Motor neuron (in vitro differentiated cells): Measurements from ENCODE around the gene FOXA3. TPM values are rescaled to one million over a fixed set of nuclear protein-coding genes. Genes with fewer than 3 reads are reported as not detected.

Source experiments
- ATAC-seq, 8 experiments: fragments of 200-7000 bp; cut with Tn5 transposase; replicated peaks in 6 of 8; 2 replicates each; pipeline ENCODE4 v1.8.0; 2021; ENCODE audit warnings: mild to moderate bottlenecking in 8 of 8, moderate library complexity in 8 of 8
- H3K27ac ChIP-seq, 2 donors: fragments of 250-450 bp; sonication (Bioruptor Pico); 2 replicates each; pipeline ENCODE4 v1.9.0; 2021; ENCODE audit warnings: antibody characterized with exemption in 2 of 2, mild to moderate bottlenecking in 2 of 2, moderate library complexity in 1 of 2
- H3K4me1 ChIP-seq, 2 donors: fragments of 250-450 bp; sonication (Bioruptor Pico); replicated peaks in 1 of 2; 2 replicates each; pipeline ENCODE4 v1.6.1; 2021; ENCODE audit warnings: antibody characterized with exemption in 2 of 2, mild to moderate bottlenecking in 2 of 2, moderate library complexity in 1 of 2
- H3K4me3 ChIP-seq, 5 donors: fragments of 250-450 bp; sonication (Bioruptor Pico); 2 replicates each; pipeline ENCODE4 v1.9.0; 2021; ENCODE audit warnings: antibody characterized with exemption in 5 of 5, mild to moderate bottlenecking in 5 of 5, moderate library complexity in 4 of 5
- WGBS, 10 experiments: fragments of 450-650 bp; shearing (Covaris generic); methylation state at CpG; one replicate each; pipeline ENCODE4 v1.0.0; 2022; 5-methylcytosine and 5-hydroxymethylcytosine counted together
- in situ Hi-C, 9 experiments: fragments of 400-800 bp; cut with MboI; loops; one replicate each; pipeline ENCODE4 v1.15.0; 2021; ENCODE audit warnings: low sequenced_read_pairs in 9 of 9, low pct_unique_long_range_greater_than_20kb in 2 of 9; ENCODE audit not compliant: unreplicated experiment in 9 of 9
- total RNA-seq, 8 experiments: library from RNA; unstranded; fragments of 300-600 nt; gene quantifications; 2 replicates each; pipeline versions ENCODE4 v1.2.3 to v1.2.4, GENCODE V29; 2022

FOXA3 gene
- total RNA-seq, 8 experiments from 2014 or later = 0.13 to 0.84 (median 0.42) TPM; not detected in 2

DNA sequence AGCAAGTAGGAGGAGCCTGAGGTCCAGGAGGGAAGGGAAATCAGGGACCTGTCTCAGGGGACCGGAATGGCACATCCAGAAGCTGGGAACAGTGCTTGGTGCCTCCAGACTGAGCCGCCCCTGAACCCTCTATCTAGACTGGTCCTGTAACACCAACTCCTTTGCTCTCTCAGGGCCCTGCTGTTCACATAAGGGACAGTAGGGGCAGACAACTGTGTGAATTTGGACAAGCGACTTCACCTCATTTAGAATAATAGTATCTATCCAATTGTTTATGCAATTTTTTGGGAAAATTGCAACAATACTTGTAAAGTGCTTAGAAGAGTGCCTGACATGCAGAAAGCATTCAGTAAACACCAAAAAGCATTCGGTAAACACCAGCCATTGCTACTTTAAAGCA, 15.2 kb upstream of the FOXA3 start:
- in situ Hi-C loops = no loop called here
- Histone ChIP-seq H3K4me3 (no peak overlapping the region), H3K4me1 (peaks cover 0 to 4% of the 10 kb centered on the region in 2 donors), H3K27ac (no peak overlapping the region)
- 71 to 100% (median 85%) methylated on average over 1 to 3 of the region's 4 CpGs; no CpG with 5 or more reads in 4 of the 10 experiments for WGBS, 10 experiments
- peak in 3 of 8 experiments; percentile 20 to 40 (median 36) for ATAC-seq

DNA sequence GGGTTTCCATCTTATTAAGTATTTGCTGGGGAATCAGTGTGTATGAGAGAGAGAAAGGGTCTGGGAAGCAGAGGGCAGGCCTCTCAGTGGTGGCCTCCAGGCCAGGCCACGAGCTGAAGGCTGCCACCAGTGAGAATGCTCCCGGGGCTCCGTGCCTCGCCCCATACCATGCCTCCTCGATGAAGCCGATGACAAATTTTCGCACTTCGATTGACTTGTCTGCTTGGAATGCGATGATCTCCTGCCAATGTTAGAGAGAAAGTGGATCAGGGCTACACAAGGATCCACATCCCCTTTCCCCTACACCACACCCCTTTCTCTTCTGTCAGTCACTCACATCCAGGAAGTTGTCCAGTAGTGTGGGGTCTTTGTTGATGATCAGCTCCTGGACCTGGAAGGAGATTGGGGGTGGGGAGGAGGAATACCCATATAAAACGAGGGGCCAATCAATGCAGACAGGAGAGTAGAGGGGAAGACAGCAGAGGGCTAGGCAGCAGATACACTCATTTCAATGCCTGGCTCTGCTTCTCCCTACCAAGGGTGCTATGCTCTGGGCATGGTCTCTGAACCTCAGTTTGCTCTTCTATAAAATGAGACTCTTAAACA, 11.9 kb upstream of the FOXA3 start:
- H3K4me3 ChIP-seq = no peak overlapping the region
- WGBS, 10 experiments = 80 to 100% (median 92%) methylated on average over 1 to 9 of the region's 10 CpGs; no CpG with 5 or more reads in 5 of the 10 experiments
- in situ Hi-C loops = no loop called here
- no peak overlapping the region for H3K27ac ChIP-seq
- H3K4me1 ChIP-seq = peaks cover 0 to 4% of the 10 kb centered on the region in 2 donors
- ATAC-seq = no peak

DNA sequence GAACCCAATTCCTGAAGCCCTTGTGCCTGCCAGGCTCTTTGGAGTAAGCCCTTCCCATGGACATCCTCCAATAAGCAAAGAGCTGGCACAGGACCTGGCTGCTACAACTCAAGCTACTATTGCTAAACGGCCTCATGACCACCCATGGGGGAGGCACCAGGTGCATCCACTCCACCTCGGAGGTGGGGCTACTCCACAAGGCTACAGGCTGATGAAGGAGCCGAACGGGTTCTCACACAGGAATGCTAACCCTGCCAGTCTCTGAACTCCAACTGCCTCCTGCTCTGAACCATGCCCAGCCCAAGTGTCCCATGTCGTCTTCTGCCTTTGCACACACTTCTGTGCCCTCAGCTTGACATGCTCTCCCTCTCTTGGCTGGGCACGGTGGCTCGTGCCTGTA, 11.1 kb upstream of the FOXA3 start:
- WGBS, 10 experiments = 53 to 100% (median 95%) methylated on average over 2 to 5 of the region's 7 CpGs; no CpG with 5 or more reads in 5 of the 10 experiments

DNA sequence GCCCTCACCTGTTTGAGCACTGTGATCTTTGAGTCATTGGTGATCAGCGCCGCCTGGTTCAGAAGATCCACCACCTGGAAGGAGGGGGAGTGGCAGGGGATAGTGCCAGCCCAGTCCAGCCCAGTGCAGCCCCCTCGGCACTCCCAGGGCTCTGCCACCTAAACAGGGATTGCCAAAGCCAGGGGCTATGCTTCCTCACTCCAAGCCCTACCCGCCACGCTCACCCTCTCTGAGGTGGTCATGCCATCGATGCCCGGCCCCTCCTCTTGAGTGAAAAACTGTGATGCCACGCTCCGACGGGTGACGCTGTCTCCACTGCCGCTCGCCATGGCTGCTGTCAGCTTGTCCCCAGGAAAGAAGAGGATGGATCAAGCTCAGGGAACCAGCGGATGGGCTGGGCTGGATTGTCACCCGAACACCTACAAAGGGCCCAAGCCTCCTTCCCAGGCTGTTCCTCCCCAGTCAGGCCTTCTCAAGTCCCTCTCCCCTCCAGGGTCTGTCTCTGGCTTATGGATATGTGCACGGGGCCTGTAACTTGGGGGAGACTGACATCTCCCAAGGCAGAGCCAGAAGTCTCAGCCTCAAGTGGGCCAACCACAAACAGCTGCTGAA, 9.9 kb upstream of the FOXA3 start:
- Histone ChIP-seq H3K27ac (no peak overlapping the region), H3K4me3 (no peak overlapping the region), H3K4me1 (no peaks in the 10 kb centered on the region)
- WGBS, 10 experiments = 80 to 100% (median 100%) methylated on average over 1 to 9 of the region's 16 CpGs; no CpG with 5 or more reads in 3 of the 10 experiments
- ATAC-seq = peak in 1 of 8 experiments; percentile 18
- in situ Hi-C loops = no loop called here

More for the DNA sequence above, 11.1 kb upstream of the FOXA3 start:
- in situ Hi-C loops = no loop called here
- ATAC-seq = no peak
- Histone ChIP-seq H3K27ac (no peak overlapping the region), H3K4me3 (no peak overlapping the region), H3K4me1 (peaks cover 0 to 4% of the 10 kb centered on the region in 2 donors)

DNA sequence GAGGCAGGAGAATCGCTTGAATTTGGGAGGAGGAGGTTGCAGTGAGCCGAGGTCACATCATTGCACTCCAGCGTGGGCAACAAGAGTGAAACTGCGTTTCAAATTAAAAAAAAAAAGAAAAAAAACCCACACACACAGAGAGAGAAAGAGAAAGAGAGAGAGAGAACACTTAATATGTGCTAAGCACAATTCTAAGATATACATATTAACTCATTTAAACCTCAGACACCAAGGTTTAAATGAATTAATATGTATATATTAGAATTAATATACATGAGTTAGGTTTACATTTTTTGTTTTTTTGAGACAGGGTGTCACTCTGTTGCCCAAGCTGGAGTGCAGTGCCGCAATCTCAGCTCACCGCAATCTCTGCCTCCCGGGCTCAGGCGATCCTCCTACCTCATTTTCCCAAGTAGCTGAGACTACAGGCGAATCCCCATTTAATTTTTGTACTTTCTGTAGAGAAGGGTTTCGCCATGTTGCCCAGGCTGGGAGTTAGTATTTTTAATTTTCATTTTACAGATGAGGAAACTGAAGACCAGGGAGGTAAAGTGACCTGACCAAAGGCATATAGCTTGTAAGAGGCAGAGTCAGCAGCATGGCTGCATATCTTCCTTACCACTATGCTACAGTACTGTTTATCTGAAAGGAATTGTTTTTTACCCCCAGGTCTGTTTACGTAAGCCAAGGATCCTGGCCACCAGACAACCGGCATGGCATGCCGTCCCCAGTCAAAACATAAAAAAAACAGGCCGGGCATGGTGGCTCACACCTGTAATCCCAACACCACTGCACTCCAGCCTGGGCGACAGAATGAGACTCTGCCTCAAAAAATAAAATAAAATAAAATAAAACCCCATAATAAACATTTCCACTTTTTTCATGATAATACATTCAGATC, 3.5 kb upstream of the FOXA3 start:
- in situ Hi-C loops = no loop called here
- Histone ChIP-seq H3K27ac (no peak overlapping the region), H3K4me1 (peaks cover 0 to 6% of the 10 kb centered on the region in 2 donors), H3K4me3 (no peak overlapping the region)
- no peak for ATAC-seq
- whole genome bisulfite sequencing, 10 experiments = 63 to 98% (median 97%) methylated on average over 7 to 10 of the region's 15 CpGs

DNA sequence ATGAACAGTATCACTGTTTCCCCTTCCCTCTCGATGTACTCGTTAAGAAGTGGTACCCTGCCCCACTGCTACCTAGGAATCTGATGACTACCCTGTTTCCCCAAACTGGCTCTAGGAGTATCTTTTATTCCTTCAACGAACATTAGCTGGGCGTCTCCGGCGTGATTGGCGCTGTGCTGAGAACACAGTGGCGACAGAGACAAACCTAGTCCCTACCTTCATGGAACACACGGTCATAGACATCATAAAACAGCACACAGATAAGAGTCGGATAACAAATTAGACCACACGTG, 1.9 kb upstream of the FOXA3 start:
- peak in 1 of 8 experiments; percentile 1 for ATAC-seq
- WGBS, 10 experiments = 0 to 1% (median 0%) methylated on average over 4 to 11 of the region's 11 CpGs; no CpG with 5 or more reads in 1 of the 10 experiments

DNA sequence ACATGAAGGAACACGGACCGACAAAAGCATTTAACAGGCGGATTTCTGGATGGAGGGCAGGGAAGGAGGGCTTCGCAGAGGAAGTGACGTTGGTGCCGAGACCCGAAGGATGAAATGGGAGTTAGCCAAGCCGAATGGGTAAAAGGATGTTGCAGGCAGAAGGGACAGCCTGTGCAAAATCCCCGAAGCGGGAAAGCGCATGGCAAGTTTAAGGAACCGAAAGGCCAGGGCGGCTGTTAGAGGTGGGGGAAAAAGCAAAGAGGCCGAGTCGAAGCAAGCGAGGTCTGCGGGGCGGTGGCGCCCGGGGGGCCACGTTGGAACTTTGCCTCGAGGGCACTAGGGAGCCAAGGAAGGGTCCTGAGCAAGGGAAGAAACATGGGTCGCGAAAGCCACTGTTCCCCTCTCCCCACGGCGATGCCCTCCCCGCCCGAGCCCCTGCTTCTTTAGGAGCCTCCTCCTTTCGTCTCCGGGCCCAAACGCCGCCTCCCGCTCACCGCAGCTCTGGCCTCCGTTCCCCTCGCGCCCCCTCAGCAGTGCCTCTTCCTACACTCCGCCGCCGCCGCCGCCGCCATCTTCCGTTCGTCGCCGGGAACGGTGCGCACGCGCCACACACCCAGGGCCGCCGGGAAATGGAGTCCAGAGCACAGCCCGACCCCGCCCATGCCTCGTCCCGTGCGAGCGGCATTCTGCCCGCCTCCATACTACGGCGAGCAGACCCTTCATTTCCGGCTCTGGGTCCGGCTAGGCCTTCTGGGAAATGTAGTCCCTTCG, 1.4 kb upstream of the FOXA3 start, which contains the start of gene SYMPK:
Gene SYMPK (minus strand): TSS at position 584 of the 771 bp plus-strand sequence. CDS start 8,652 bp downstream, outside the sequence.
- in situ Hi-C loops = no loop called here
- WGBS, 10 experiments = 0 to 5% (median 0%) methylated on average over 2 to 17 of the region's 65 CpGs; no CpG with 5 or more reads in 1 of the 10 experiments
- peak; percentile 88 to 96 (median 94) for ATAC-seq
- Histone ChIP-seq H3K27ac (peak within 1 kb of the TSS; percentile 93 to 97), H3K4me3 (peak within 1 kb of the TSS; percentile 58 to 96 (median 75)), H3K4me1 (peaks cover 0 to 6% of the 10 kb centered on the region in 2 donors)

More for the DNA sequence above, 1.9 kb upstream of the FOXA3 start:
- H3K4me3 ChIP-seq = peak overlapping the region; percentile 58 to 96 (median 75)
- H3K4me1 ChIP-seq = peaks cover 0 to 6% of the 10 kb centered on the region in 2 donors
- in situ Hi-C loops = no loop called here
- H3K27ac ChIP-seq = peak overlapping the region; percentile 93 to 97

DNA sequence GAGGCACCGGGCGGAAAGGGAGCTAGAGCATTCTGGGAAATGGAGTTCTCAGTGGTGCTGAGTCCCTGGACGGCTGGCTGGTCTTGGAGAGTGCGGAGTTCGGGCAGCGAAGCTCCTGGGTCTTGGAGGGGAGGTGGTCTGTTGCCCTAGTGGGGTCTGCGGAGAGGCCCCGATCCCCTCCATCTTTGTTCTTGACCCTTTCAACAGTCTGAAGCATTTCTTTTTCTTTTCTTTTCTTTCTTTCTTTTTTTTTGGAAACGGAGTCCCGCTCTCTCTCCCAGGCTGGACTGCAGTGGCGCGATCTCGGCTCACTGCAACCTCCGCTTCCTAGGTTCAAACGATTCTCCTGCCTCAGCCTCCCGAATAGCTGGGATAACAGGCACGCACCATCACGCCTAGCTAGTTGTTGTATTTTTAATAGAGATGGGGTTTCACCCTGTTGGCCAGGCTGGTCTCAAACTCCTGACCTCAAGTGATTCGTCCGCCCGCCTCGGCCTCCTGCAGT, 739 bp upstream of the FOXA3 start:
- H3K27ac ChIP-seq = no peak overlapping the region
- peak overlapping the region; percentile 12 to 87 (median 25) for H3K4me3 ChIP-seq
- in situ Hi-C loops = no loop called here
- ATAC-seq = peak in 1 of 8 experiments; percentile 2
- 0 to 10% (median 4%) methylated on average over 1 to 14 of the region's 22 CpGs; no CpG with 5 or more reads in 2 of the 10 experiments for WGBS, 10 experiments
- peaks cover 0 to 6% of the 10 kb centered on the region in 2 donors for H3K4me1 ChIP-seq

DNA sequence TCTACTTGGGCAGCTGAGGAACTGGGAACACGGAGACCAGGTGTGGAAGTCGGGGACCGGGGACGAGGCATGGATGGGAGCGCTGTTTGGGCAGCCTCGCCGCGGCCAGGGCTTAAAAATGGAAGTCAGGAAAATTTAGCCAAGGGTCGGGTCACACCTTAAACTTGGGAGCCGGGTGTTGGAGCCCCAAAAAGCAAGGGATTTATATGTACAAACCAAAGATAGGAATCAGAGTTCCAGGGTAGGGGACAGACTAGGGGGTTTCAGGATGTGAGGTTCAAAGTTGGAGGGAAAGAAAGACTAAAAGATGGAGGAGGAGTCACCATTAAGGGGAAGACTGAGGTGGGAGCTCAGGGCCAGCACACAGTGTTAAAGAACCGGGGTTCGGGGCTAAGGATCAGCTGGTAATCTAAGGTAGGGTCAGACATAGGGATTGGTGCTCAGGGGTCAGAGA, 530 bp downstream of the FOXA3 start:
- no peak for ATAC-seq
- 15 to 37% (median 26%) methylated on average over 3 to 8 of the region's 12 CpGs; no CpG with 5 or more reads in 3 of the 10 experiments for WGBS, 10 experiments
- Histone ChIP-seq H3K4me1 (peaks cover 0 to 6% of the 10 kb centered on the region in 2 donors), H3K4me3 (peak overlapping the region in 2 of 5 donors; percentile 32 to 72), H3K27ac (no peak overlapping the region)
- in situ Hi-C loops = no loop called here

DNA sequence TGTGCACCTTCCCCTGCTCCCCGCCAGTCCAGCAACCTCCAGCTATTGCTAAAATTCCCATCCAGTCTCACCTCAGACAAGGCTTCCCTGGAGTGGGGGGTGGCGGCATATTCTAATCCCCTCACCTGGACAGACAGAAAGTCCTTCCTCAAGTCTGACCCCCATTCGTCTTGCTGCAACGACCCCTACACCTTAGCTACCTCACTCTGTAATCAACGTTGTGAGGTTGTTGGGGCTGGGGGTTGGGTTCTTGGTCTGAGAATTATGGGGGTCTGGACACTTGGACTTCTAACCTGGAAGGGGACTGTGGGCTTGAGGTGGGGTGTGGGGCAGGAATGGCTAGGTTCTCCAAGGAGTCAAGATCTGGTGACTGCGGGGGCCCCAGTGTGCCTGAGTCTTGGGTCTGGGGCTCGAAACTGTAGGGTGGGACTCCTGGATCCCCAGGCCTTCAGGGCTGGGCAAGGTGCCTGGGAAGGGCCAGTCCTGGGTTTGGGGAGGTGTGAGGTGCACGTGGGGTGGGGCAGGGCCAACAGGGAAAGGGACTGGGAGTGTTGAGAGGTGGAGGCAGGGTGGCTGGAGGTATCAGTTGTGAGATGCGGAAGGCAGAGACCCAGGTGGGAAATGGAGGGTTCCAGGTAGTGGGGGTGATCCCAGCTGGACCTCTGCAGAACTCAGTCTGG, 1.3 kb downstream of the FOXA3 start:
- no peak for ATAC-seq
- no peak overlapping the region for H3K27ac ChIP-seq
- 45 to 100% (median 82%) methylated on average over 1 to 5 of the region's 9 CpGs; no CpG with 5 or more reads in 7 of the 10 experiments for WGBS, 10 experiments
- in situ Hi-C loops = no loop called here
- H3K4me1 ChIP-seq = peaks cover 0 to 6% of the 10 kb centered on the region in 2 donors
- H3K4me3 ChIP-seq = no peak overlapping the region

DNA sequence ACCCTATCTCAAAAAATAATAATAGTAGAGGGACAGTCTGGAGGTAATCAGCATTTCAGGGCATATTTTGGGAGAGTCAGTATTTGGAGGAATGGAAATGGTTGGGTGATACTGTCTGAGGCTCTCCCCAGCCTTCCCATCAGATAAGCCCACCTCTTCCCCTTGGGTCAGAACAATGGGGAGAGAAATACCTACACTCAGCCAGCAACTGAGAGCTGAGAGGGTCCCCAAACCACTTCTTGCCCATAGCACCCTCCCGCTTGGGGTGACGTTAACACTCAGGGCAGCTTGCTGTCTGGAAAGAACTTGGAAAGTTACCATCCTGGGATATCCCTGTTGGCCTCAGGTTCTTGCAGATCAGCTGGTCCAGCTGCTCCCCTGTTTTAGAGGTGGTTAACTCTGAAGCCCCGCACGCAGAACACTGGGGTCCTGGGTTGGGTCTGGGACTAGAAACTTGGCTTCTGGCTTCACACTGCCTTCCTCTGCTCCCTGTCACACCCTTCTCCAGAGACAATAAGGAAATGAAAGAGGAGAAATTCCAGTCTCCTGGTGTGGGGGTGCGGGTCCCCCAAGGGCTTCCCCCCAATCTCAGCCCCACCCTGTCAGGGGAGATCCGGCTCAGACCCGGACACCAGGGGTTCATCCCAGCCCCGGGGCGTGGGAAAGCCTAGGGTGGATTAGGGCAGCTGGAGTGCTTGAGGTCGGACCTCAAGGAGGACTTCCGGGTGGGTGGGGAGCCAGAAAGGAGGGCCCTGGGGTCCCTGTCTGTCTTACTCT, 2.5 kb downstream of the FOXA3 start:
- in situ Hi-C loops = no loop called here
- Histone ChIP-seq H3K4me1 (peaks cover 0 to 2% of the 10 kb centered on the region in 2 donors), H3K4me3 (no peak overlapping the region), H3K27ac (no peak overlapping the region)
- no peak for ATAC-seq
- 76% methylated on average over 3 of the region's 11 CpGs; no CpG with 5 or more reads in 9 of the 10 experiments for WGBS, 10 experiments
